HG03139 (cell line): ENCODE data around the gene FITM2.

Source experiments
- ATAC-seq: cut with Tn5 transposase; IDR thresholded peaks from one replicate; pipeline ENCODE4 v1.9.1; 2021; ENCODE audit not compliant: unreplicated experiment

FITM2 gene

DNA sequence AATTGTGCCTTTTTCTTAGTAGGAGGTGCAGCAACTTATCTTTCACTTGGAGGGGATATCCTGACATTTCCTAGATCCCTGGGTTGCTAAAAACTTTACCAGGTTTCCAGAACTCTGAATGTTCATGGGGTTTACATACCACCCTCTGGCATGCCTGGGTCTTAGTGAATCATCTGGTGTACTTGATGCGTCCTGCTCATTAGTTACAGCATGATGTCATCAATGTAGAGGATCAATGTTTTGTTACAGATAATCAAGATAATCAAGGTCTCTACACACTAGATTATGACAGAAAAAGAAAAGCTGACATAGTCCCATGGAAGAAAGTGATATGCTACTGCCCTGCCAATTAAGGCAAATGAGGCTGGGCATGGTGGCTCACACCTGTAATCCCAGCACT is 27.0 kb downstream of the FITM2 start:
- no peak for ATAC-seq

GRCh38 chr20:44282192-44282591 is 28.8 kb downstream of the FITM2 start:
- no peak for ATAC-seq

DNA sequence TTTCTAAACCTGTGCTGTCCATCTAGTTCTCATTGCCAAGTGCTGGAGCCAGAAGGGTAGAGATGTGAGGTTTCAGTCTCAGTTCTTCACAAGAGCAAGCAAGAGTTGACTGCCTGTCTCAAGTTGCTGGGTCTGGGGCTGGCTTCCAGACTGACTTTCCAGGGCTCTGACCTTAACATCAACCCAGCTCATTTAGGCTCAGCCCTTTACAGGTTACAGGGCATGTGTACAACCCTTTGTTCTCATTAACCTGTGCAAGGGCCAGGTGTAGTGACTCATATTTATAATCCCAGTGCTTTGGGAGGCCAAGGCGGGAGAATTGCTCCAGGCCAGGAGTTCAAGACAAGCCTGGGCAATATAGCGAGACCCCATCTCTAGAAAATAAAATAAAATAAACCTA is 30.6 kb downstream of the FITM2 start:
- ATAC-seq: no peak

DNA sequence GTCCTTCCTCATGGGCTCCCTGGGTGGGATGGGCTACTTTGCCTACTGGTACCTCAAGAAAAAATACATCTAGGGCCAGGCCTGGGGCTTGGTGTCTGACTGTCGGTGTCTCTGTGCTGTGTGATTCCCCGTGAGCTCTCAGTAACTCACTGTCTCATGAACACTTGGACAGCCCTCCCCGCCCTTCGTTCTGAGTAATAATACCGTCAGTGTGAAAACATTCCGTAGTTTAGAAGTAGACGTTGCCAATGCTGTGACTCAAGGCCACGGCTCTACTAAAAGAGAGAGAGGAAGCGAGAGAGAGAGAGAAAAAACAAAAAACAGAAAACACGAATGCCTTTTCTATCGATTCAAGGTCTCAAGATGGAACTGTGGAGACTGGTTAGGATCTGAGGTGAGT is 31.8 kb downstream of the FITM2 start:
- no peak for ATAC-seq

GRCh38 chr20:44274303-44275017 is 36.5 kb downstream of the FITM2 start:
- ATAC-seq: no peak

GRCh38 chr20:44273231-44274215 is 37.5 kb downstream of the FITM2 start:
- ATAC-seq: no peak

- ATAC-seq: no peak
Measured at GRCh38 chr20:44271915-44272663, 38.9 kb downstream of the FITM2 start.

DNA sequence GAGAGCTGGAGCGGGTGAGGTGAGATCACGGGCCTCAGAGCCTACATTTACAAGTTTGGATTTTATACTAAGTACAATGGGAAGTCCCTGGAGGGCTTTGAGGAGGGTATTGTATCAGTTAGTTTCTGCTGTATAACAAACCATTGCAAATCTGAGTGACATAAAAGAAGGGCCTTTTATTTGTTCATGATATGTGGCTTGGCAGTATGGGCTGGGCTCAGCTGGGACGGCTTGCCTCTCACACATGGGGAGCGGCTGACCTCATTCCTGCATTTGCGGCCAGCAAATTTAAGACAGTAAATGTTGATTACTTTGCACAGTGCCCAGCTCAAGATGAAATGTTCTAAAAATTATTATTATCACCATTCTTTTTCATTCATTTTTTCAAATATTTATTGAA is 42.2 kb downstream of the FITM2 start:
- no peak for ATAC-seq

GRCh38 chr20:44264287-44264686 is 46.7 kb downstream of the FITM2 start:
- no peak for ATAC-seq

GRCh38 chr20:44258226-44258890 is 52.6 kb downstream of the FITM2 start:
- no peak for ATAC-seq

DNA sequence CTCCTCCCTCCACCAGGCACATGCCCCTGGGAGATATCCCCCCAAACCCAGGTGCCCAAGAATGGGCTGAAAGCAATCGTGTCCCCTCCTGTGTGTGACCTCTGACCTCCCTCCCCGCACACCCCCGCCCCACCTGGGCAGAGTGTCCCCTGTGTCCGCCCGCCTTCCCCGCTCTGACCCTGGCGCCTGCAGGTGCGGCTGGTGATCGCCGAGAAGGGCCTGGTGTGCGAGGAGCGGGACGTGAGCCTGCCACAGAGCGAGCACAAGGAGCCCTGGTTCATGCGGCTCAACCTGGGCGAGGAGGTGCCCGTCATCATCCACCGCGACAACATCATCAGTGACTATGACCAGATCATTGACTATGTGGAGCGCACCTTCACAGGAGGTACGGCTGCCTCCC is 54.0 kb downstream of the FITM2 start:
- no peak for ATAC-seq

- ATAC-seq: no peak
Measured at GRCh38 chr20:44255942-44256341, 55.1 kb downstream of the FITM2 start.

DNA sequence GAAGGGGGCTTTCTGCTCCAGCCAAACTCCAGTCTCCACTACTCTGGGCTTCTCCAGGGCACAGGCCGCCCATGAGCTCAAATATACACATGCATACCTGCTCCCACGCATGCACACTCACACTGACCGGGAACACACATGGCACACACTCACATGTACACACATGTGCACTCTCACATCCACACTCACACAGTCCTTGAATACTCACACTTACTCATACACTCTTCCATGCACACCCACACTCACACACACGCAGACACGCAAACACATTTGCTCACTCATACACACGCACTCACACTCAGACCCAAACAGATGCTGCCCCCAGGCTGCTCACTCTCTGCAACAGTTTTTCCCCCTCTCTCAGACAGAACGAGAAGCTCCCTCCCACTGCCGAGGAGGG is 56.9 kb downstream of the FITM2 start:
- ATAC-seq: no peak

- no peak for ATAC-seq
Measured at GRCh38 chr20:44253528-44253927, 57.5 kb downstream of the FITM2 start.
